ENCODE results near the gene XPO1. TPM values are rescaled to one million over a fixed set of nuclear protein-coding genes. Genes with fewer than 3 reads are reported as not detected.
"Not testable (repeated sequence)": the region's sequence is repeated elsewhere in the genome, so short reads cannot be mapped to it uniquely, and the experiment has no call there.

XPO1 gene
- total RNA-seq = 34.0 TPM

- ATAC-seq (peak; percentile 84), DNase-seq (ENCODE audit: low spot score) (peak; percentile 100)
Measured at GRCh38 chr2:61538200-61538919, at the start of gene XPO1. Gene XPO1 (minus strand): TSS chr2:61538356. CDS start chr2:61533897, 4,459 bp downstream.

- DNase-seq (ENCODE audit: low spot score); ATAC-seq: not testable (repeated sequence)
Measured at GRCh38 chr2:61586928-61587327, 48.8 kb upstream of the XPO1 start.

GRCh38 chr2:61585383-61585782 is 47.2 kb upstream of the XPO1 start:
- no peak for ATAC-seq
- DNase-seq (ENCODE audit: low spot score) = no peak

- DNase-seq (ENCODE audit: low spot score); ATAC-seq: not testable (repeated sequence)
Measured at GRCh38 chr2:61584368-61584767, 46.2 kb upstream of the XPO1 start.

GRCh38 chr2:61582165-61582564 is 44.0 kb upstream of the XPO1 start:
- DNase-seq (ENCODE audit: low spot score) (no peak), ATAC-seq (no peak)

GRCh38 chr2:61581716-61582115 is 43.6 kb upstream of the XPO1 start:
- no peak for ATAC-seq
- DNase-seq (ENCODE audit: low spot score) = no peak

- no peak for ATAC-seq
- no peak for DNase-seq (ENCODE audit: low spot score)
Measured at GRCh38 chr2:61575447-61575859, 37.3 kb upstream of the XPO1 start.

GRCh38 chr2:61566566-61566965 is 28.4 kb upstream of the XPO1 start:
- no peak for ATAC-seq
- no peak for DNase-seq (ENCODE audit: low spot score)

- no peak for DNase-seq (ENCODE audit: low spot score)
- no peak for ATAC-seq
Measured at GRCh38 chr2:61562615-61563014, 24.5 kb upstream of the XPO1 start.

GRCh38 chr2:61558160-61558559 is 20.0 kb upstream of the XPO1 start:
- DNase-seq (ENCODE audit: low spot score) (no peak), ATAC-seq (no peak)

GRCh38 chr2:61557381-61557780 is 19.2 kb upstream of the XPO1 start:
- no peak for ATAC-seq
- DNase-seq (ENCODE audit: low spot score) = no peak

- DNase-seq (ENCODE audit: low spot score) (peak; percentile 8), ATAC-seq (no peak)
Measured at GRCh38 chr2:61554604-61555003, 16.4 kb upstream of the XPO1 start.

GRCh38 chr2:61550375-61551209 is 12.4 kb upstream of the XPO1 start:
- DNase-seq (ENCODE audit: low spot score) = no peak
- ATAC-seq = no peak

- ATAC-seq = no peak
- no peak for DNase-seq (ENCODE audit: low spot score)
Measured at GRCh38 chr2:61549546-61549945, 11.4 kb upstream of the XPO1 start.

- DNase-seq (ENCODE audit: low spot score) = no peak
- no peak for ATAC-seq
Measured at GRCh38 chr2:61543062-61543461, 4.9 kb upstream of the XPO1 start.

GRCh38 chr2:61540167-61540566 is 2.0 kb upstream of the XPO1 start:
- not testable (repeated sequence) for DNase-seq (ENCODE audit: low spot score)

GRCh38 chr2:61538920-61539520 is 864 bp upstream of the XPO1 start:
- ATAC-seq (no peak), DNase-seq (ENCODE audit: low spot score) (peak; percentile 48)

More at GRCh38 chr2:61540167-61540566, 2.0 kb upstream of the XPO1 start:
- ATAC-seq = not testable (repeated sequence)

- DNase-seq (ENCODE audit: low spot score) (no peak), ATAC-seq (no peak)
Measured at GRCh38 chr2:61537950-61538199, 281 bp downstream of the XPO1 start.

GRCh38 chr2:61537277-61537949 is 743 bp downstream of the XPO1 start:
- DNase-seq (ENCODE audit: low spot score) (no peak), ATAC-seq (peak; percentile 1)

GRCh38 chr2:61536572-61537276 is 1.4 kb downstream of the XPO1 start:
- peak; percentile 83 for DNase-seq (ENCODE audit: low spot score)
- ATAC-seq = peak; percentile 56

- no peak for ATAC-seq
Measured at GRCh38 chr2:61536180-61536571, 2.0 kb downstream of the XPO1 start.

More at GRCh38 chr2:61536180-61536571, 2.0 kb downstream of the XPO1 start:
- DNase-seq (ENCODE audit: low spot score) = no peak
